Measurements from ENCODE around the gene SLC22A23.
"Not testable (repeated sequence)": the region's sequence is repeated elsewhere in the genome, so short reads cannot be mapped to it uniquely, and the experiment has no call there.

DNA sequence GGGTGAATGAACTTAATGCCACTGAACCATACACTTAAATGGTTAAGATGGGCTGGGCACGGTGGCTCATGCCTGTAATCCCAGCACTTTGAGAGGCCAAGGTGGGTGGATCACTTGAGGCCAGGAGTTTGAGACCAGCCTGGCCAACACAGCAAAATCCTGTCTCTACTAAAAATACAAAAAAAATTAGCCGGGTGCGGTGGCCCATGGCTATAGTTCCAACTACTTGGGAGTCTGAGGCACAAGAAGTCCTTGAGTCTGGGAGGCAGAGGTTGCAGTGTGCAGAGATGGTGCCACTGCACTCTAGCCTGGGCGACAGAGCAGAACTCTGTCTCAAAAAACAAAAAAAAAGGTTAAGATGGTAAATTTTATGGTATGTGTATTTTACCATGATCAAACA, 71.7 kb downstream of the SLC22A23 start:
- not testable (repeated sequence) for TF ChIP-seq CTCF (IDR thresholded peaks at IDR 0.05; ENCODE audit: low read depth, low read length); EZH2phosphoT487 (IDR thresholded peaks at IDR 0.05; ENCODE audit: low read depth)

Measured in OCI-LY3 (cell line).